HL-60 (cell line): ENCODE measurements around the gene SAXO2.
"Not testable (repeated sequence)": the region's sequence is repeated elsewhere in the genome, so short reads cannot be mapped to it uniquely, and the experiment has no call there.

ENCODE experiments used
- DNase-seq, 2 experiments: peaks; one replicate each; pipeline ENCODE4 v3.0.0-alpha.2; 2010 to 2020; ENCODE audit warnings: low read depth in 1 of 2, low spot score in 1 of 2
- H3K27ac ChIP-seq: fragments of 250-450 bp; sonication (Bioruptor Pico); replicated peaks from 2 replicates; pipeline ENCODE4 v1.5.1; 2020; ENCODE audit warnings: mild to moderate bottlenecking, moderate library complexity
- H3K27me3 ChIP-seq: fragments of 250-450 bp; sonication (Bioruptor Pico); 2 replicates; pipeline ENCODE4 v1.5.1; 2021; ENCODE audit warnings: mild to moderate bottlenecking, moderate library complexity; ENCODE audit not compliant: insufficient read depth, poor library complexity, severe bottlenecking
- H3K4me3 ChIP-seq: replicated peaks from 2 replicates; pipeline ENCODE4 v1.5.1; 2011; ENCODE audit warnings: mild to moderate bottlenecking, control low read depth, low read length; ENCODE audit not compliant: insufficient read depth
- GABPA ChIP-seq: IDR thresholded peaks from 2 replicates; pipeline ENCODE4 v1.6.1; 2012; ENCODE audit warnings: low read depth
- POLR2AphosphoS5 ChIP-seq: IDR thresholded peaks from 2 replicates; pipeline ENCODE4 v1.6.1; 2012; ENCODE audit warnings: low read depth
- REST ChIP-seq: IDR thresholded peaks from 2 replicates; pipeline ENCODE4 v1.6.1; 2012; ENCODE audit warnings: low read depth; ENCODE audit not compliant: insufficient replicate concordance
- SPI1 ChIP-seq: IDR thresholded peaks from 2 replicates; pipeline ENCODE4 v1.6.1; 2012; ENCODE audit warnings: low read depth, mild to moderate bottlenecking, borderline replicate concordance
- TF ChIP-seq, protein P1 (sequence below): IDR thresholded peaks from one replicate; pipeline ENCODE4 v1.5.1; 2011; ENCODE audit warnings: low read length, control low read depth, inconsistent platforms; ENCODE audit not compliant: insufficient read depth

SAXO2 gene

GRCh38 chr15:82231842-82232241 is 30.8 kb upstream of the SAXO2 start:
- DNase-seq: no peak
- TF ChIP-seq, protein P1, sequence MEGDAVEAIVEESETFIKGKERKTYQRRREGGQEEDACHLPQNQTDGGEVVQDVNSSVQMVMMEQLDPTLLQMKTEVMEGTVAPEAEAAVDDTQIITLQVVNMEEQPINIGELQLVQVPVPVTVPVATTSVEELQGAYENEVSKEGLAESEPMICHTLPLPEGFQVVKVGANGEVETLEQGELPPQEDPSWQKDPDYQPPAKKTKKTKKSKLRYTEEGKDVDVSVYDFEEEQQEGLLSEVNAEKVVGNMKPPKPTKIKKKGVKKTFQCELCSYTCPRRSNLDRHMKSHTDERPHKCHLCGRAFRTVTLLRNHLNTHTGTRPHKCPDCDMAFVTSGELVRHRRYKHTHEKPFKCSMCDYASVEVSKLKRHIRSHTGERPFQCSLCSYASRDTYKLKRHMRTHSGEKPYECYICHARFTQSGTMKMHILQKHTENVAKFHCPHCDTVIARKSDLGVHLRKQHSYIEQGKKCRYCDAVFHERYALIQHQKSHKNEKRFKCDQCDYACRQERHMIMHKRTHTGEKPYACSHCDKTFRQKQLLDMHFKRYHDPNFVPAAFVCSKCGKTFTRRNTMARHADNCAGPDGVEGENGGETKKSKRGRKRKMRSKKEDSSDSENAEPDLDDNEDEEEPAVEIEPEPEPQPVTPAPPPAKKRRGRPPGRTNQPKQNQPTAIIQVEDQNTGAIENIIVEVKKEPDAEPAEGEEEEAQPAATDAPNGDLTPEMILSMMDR: no peak
- TF ChIP-seq SPI1 (no peak), GABPA (no peak), REST (no peak), POLR2AphosphoS5 (no peak)
- no peaks in the 10 kb centered on the region for H3K27me3 ChIP-seq
- no peak overlapping the region for H3K4me3 ChIP-seq
- no peak overlapping the region for H3K27ac ChIP-seq

DNA sequence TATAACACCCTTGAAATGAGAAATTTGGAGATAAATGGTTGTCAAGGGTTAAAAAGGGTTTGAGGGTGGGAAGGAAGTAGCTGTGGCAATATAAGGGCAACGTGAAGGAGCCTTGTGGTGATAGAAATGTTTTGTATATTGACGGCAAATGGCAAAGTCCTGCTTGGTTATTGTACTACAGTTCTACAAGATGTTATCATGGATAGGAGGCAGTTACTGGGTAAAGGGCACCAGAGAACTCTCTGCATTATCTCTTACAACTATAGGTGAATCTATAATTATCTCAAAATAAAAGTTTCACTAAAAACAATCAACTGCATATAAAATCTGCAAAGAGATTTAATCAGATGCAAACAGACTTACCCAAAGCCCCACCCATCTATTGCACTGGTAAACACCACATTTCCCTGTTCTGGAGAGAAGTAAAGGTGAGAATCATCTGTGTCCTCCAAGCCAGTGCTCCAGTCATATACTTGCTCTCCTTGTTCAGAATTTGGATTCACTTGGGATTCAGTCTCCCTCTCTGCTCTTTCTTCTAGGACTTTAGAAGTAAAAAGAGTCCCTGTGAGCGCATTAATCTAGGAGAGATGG is 24.6 kb upstream of the SAXO2 start:
- not testable (repeated sequence) for H3K27ac ChIP-seq, H3K27me3 ChIP-seq, DNase-seq, H3K4me3 ChIP-seq

DNA sequence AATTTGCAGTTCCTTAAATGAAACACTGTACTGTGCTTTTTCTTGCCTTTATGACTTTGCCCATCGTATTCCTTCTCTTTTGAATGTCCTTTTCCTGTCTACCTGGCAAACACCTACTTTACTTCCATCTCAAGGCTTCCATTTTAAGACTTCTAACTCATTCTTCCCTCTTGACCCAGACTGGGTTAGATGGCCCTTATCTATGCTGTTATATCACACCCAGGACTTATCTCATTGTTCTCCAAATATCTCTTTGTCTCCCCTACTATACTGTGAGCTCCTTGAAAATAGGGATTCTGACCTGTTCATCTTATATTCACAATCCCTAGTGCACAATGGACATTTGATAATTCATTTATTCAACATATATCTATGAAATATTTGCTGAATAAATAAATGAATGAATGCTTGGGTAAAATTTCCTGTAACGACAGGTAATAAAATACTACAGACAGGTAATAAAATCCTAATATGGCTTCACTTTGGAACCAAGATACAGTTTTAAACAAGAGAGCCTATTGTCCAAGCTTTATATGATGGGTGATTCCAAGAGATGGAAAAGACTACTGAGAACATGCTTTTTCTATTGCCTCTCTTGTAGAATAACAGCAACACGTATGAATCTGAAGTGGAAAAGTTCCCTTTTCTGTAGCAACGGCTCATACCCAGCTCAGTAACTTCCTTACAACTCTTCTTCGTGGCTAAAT is 22.8 kb upstream of the SAXO2 start:
- DNase-seq: no peak
- no peak overlapping the region for H3K4me3 ChIP-seq
- TF ChIP-seq, protein P1: no peak
- TF ChIP-seq REST (no peak), SPI1 (no peak), GABPA (no peak), POLR2AphosphoS5 (no peak)
- no peaks in the 10 kb centered on the region for H3K27me3 ChIP-seq
- H3K27ac ChIP-seq: no peak overlapping the region

- H3K27ac ChIP-seq, H3K4me3 ChIP-seq, DNase-seq, H3K27me3 ChIP-seq: not testable (repeated sequence)
Observed at GRCh38 chr15:82241836-82242499, 20.6 kb upstream of the SAXO2 start.

DNA sequence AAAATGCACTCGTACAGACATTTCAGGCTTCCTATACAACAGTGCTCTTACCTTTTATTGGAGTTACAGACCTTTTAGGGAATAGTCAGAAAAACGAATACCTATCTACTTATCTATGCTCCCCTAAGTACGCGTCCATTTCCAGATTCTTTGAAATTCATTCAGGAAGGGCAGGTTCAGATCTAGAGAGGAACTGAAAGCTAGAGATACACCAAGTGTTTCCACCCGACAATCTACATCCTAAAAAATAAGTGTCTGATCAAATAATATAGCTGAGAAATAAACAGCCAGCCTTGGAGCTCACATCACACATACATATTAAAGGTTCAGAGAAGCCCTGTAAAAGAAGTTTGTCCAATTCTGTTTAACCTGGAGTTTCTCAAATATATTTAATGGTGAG is 19.0 kb upstream of the SAXO2 start:
- not testable (repeated sequence) for H3K27me3 ChIP-seq, DNase-seq, H3K27ac ChIP-seq, H3K4me3 ChIP-seq

GRCh38 chr15:82245956-82246355 is 16.7 kb upstream of the SAXO2 start:
- DNase-seq, H3K4me3 ChIP-seq, H3K27ac ChIP-seq, H3K27me3 ChIP-seq: not testable (repeated sequence)

- not testable (repeated sequence) for H3K27me3 ChIP-seq, H3K4me3 ChIP-seq, H3K27ac ChIP-seq, DNase-seq
Observed at GRCh38 chr15:82248261-82248660, 14.4 kb upstream of the SAXO2 start.
